Measurements from ENCODE around the gene DLG2. TPM values are rescaled to one million over a fixed set of nuclear protein-coding genes. Genes with fewer than 3 reads are reported as not detected.

DLG2 gene
- total and polyA plus RNA-seq, 2 of the 4 experiments (the other 2 are of a cell fraction): 0.31 to 0.36 TPM

DNA sequence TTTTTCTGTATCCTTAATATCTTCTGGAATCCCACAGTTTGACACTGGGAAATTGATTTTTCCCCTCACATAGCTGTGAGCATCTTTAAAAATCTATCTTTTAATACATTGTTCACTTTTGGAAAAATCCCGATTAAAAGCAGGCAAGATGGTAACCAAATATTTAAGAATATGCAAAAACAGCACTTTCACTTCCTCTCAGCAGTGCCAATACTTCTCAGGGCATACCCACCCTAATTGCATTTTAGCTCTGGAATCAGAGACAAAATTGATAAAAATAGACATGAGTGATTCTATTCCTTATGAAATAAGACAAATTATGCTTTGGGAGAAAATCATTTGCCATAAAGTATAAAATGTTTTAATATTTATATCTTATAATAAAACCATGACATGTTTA lies 2172.5 kb downstream of the DLG2 start:
- Histone ChIP-seq H2BK5ac (ENCODE audit: low read depth, low read length, poor library complexity, severe bottlenecking) (no peak overlapping the region), H3K18ac (ENCODE audit: low read depth, low read length) (no peak overlapping the region), H3K36me3 (ENCODE audit: control insufficient read depth, insufficient read depth, low read length) (no peaks in the 10 kb centered on the region), H2AFZ (replicated peaks; ENCODE audit: low read length, poor library complexity) (no peak overlapping the region), H2AK5ac (ENCODE audit: low read depth, low read length) (no peak overlapping the region), H2BK20ac (ENCODE audit: low read depth, low read length) (no peak overlapping the region), H3K9me1 (ENCODE audit: insufficient read depth, low read length) (no peaks in the 10 kb centered on the region), H3K9ac (ENCODE audit: low read depth, low read length) (no peak overlapping the region), H3K14ac (replicated peaks; ENCODE audit: low read depth, low read length) (no peak overlapping the region), H3K4ac (ENCODE audit: low read depth, low read length) (no peak overlapping the region), H3K4me3 (ENCODE audit: insufficient read depth, low read depth, low read length) (no peak overlapping the region), H4K8ac (ENCODE audit: low read depth in 2 of 2, low read length in 2 of 2) (no peak overlapping the region), H2AK9ac (replicated peaks; ENCODE audit: low read depth, low read length, poor library complexity) (no peak overlapping the region), H3K9me3 (ENCODE audit: control insufficient read depth, insufficient read depth, low read length) (no peaks in the 10 kb centered on the region), H4K5ac (ENCODE audit: low read depth, low read length) (no peak overlapping the region), H3K27me3 (ENCODE audit: control insufficient read depth, insufficient read depth, low read length) (no peaks in the 10 kb centered on the region), H3K4me2 (ENCODE audit: low read depth, low read length) (no peak overlapping the region), H3K23ac (ENCODE audit: low read depth, low read length) (no peak overlapping the region), H3K79me1 (ENCODE audit: low read depth in 1 of 2, low read length in 2 of 2) (no peaks in the 10 kb centered on the region), H3K4me1 (ENCODE audit: control insufficient read depth, insufficient read depth, low read length) (no peaks in the 10 kb centered on the region), H2BK120ac (ENCODE audit: low read depth, low read length) (no peak overlapping the region), H3K27ac (ENCODE audit: insufficient read depth, low read length) (no peak overlapping the region), H4K20me1 (ENCODE audit: insufficient read depth, low read length) (no peaks in the 10 kb centered on the region), H3K56ac (ENCODE audit: extremely low read depth, insufficient read depth, low read length) (no peak overlapping the region), H4K91ac (ENCODE audit: insufficient read depth, low read depth, low read length) (no peak overlapping the region), H2BK15ac (ENCODE audit: low read depth, low read length) (no peak overlapping the region)
- ChIA-PET POLR2A (ENCODE audit: unreplicated experiment) (no interaction called here), CTCF (no interaction called here)
- BruUV-seq (replicated peaks): no TSS peak
- intact Hi-C loops (cut with micrococcal nuclease) (no loop called here), in situ Hi-C loops (cut with MboI; ENCODE audit: low sequenced_read_pairs) (no loop called here), dilution Hi-C loops (cut with HindIII; ENCODE audit: low sequenced_read_pairs, unreplicated experiment) (no loop called here)
- ATAC-seq (ENCODE audit: low read depth): no peak
- TF ChIP-seq MAFK (IDR thresholded peaks at IDR 0.05; ENCODE audit: low read depth, low read length): no peak
- no peak for TF ChIP-seq USF2 (IDR thresholded peaks at IDR 0.05; ENCODE audit: low read depth, low read length)
- TF ChIP-seq CEBPB (IDR thresholded peaks at IDR 0.05; ENCODE audit: low read depth, low read length): no peak
- no peak for TF ChIP-seq RAD21 (IDR thresholded peaks at IDR 0.05; ENCODE audit: low read length)
- TF ChIP-seq RFX5 (IDR thresholded peaks at IDR 0.05; ENCODE audit: low read depth, low read length): no peak
- no peak for TF ChIP-seq MXI1 (IDR thresholded peaks at IDR 0.05; ENCODE audit: borderline replicate concordance, low read depth, low read length)
- TF ChIP-seq ELK1 (IDR thresholded peaks at IDR 0.05; ENCODE audit: borderline replicate concordance, low read depth, low read length): no peak
- TF ChIP-seq CTCF (conservative IDR thresholded peaks at IDR 0.05; ENCODE audit: low read depth, low read length): no peak
- TF ChIP-seq CHD1 (IDR thresholded peaks at IDR 0.05; ENCODE audit: low read depth, low read length): no peak
- no peak for TF ChIP-seq POLR2A (IDR thresholded peaks at IDR 0.05; ENCODE audit: low read depth, low read length)
- no peak for TF ChIP-seq RCOR1 (IDR thresholded peaks at IDR 0.05; ENCODE audit: insufficient replicate concordance, low read length)
- no peak for TF ChIP-seq NFE2L2 (IDR thresholded peaks at IDR 0.05; ENCODE audit: low read depth, low read length)
- no peak for TF ChIP-seq MAZ (IDR thresholded peaks at IDR 0.05; ENCODE audit: borderline replicate concordance, low read depth, low read length)
- no peak for TF ChIP-seq SMC3 (IDR thresholded peaks at IDR 0.05; ENCODE audit: low read depth, low read length)
- TF ChIP-seq BHLHE40 (IDR thresholded peaks at IDR 0.05; ENCODE audit: low read depth, low read length): no peak
- no peak for TF ChIP-seq FOS (IDR thresholded peaks at IDR 0.05; ENCODE audit: low read depth, low read length)
- WGBS, 2 experiments (ENCODE audit: extremely low coverage in 2 of 2, insufficient read length in 1 of 2): no CpG with 5 or more reads among the region's 1 CpG
- DNase-seq: no peak

Data from IMR-90 (cell line).